Vagina (tissue), 2 donors: ENCODE results near the gene FSTL4.

Experiments
- POLR2A ChIP-seq, 2 donors: fragments of 450-650 bp; IDR thresholded peaks; one replicate each; pipeline ENCODE4 v1.6.1; 2017; ENCODE audit warnings: antibody characterized with exemption in 2 of 2, mild to moderate bottlenecking in 2 of 2, moderate library complexity in 2 of 2
- POLR2AphosphoS5 ChIP-seq, 2 donors: sonication (generic); formaldehyde crosslinking; IDR thresholded peaks; one replicate each; pipeline ENCODE4 v1.9.0; 2017; ENCODE audit warnings: antibody characterized with exemption in 2 of 2, mild to moderate bottlenecking in 2 of 2, low read depth in 1 of 2; ENCODE audit not compliant: insufficient read depth in 1 of 2
- TF ChIP-seq, protein P1 (sequence below), 3 experiments: fragments of 450-650 bp in 2 of 3; fragments of 200-600 bp in 1 of 3; sonication (generic) in 1 of 3; IDR thresholded peaks; one replicate each; pipeline ENCODE4 v1.5.1; 2017 to 2019; ENCODE audit warnings: antibody characterized with exemption in 3 of 3, mild to moderate bottlenecking in 2 of 3, moderate library complexity in 2 of 3

DNA sequence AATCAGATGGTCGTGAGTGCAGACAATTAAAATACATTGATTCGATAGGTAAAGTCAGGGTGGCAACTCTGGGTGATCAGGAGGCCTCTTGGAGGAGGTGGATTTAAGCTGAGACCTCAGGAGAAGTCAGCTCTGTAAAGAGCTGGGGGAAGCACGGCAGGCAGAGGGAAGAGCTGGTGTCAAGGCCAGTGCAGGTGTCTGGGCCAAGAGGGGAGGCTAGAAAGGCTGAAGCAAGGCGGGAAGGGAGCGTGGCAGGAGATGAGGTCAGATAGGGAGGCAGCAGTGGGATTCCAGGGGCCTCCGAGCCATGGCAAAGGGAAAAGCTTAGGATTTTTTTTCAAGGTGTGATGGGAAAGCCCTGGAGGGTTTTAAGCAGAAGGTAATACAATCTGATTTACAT, 178.7 kb downstream of the FSTL4 start:
- TF ChIP-seq, protein P1, sequence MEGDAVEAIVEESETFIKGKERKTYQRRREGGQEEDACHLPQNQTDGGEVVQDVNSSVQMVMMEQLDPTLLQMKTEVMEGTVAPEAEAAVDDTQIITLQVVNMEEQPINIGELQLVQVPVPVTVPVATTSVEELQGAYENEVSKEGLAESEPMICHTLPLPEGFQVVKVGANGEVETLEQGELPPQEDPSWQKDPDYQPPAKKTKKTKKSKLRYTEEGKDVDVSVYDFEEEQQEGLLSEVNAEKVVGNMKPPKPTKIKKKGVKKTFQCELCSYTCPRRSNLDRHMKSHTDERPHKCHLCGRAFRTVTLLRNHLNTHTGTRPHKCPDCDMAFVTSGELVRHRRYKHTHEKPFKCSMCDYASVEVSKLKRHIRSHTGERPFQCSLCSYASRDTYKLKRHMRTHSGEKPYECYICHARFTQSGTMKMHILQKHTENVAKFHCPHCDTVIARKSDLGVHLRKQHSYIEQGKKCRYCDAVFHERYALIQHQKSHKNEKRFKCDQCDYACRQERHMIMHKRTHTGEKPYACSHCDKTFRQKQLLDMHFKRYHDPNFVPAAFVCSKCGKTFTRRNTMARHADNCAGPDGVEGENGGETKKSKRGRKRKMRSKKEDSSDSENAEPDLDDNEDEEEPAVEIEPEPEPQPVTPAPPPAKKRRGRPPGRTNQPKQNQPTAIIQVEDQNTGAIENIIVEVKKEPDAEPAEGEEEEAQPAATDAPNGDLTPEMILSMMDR (IDR thresholded peaks at IDR 0.05), result no peak
- no peak for TF ChIP-seq POLR2AphosphoS5 (IDR thresholded peaks at IDR 0.05; ENCODE audit: insufficient read depth in 1 of 2, low read depth in 1 of 2)
- TF ChIP-seq POLR2A (IDR thresholded peaks at IDR 0.05), result no peak
